Measurements from ENCODE around the gene STUB1. TPM values are rescaled to one million over a fixed set of nuclear protein-coding genes. Genes with fewer than 3 reads are reported as not detected.

STUB1 gene
- total and polyA plus RNA-seq, 4 donors: 32.4 to 74.4 (median 50.2) TPM

DNA sequence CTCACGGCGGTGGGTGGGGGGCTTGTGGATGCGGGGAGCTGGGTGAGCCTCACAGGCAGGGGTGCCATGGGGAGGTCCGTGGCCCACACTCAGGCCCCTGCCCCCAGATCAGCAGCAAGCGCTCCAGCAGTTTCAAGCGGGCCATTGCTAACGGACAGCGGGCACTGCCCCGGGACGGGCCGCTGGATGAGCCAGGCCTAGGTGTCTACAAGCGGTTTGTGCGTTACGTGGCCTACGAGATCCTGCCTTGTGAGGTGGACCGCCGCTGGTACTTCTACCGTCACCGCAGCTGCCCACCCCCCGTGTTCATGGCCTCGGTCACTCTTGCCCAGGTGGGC, 3.7 kb upstream of the STUB1 start:
- WGBS: 86% methylated on average over 21 of the region's 21 CpGs
- no peaks in the 10 kb centered on the region for H3K9me3 ChIP-seq (ENCODE audit: control insufficient read depth in 4 of 4, low read length in 3 of 4)
- no peak overlapping the region for H3K4me3 ChIP-seq (ENCODE audit: low read depth in 1 of 3, low read length in 3 of 3)
- no peak overlapping the region for H3K27ac ChIP-seq (ENCODE audit: low read depth in 1 of 2, low read length in 2 of 2)
- peaks cover 13 to 37% (median 23%) of the 10 kb centered on the region in 4 donors for H3K4me1 ChIP-seq (ENCODE audit: control insufficient read depth in 4 of 4, insufficient read depth in 4 of 4, low read length in 3 of 4)
- H3K27me3 ChIP-seq (ENCODE audit: control insufficient read depth in 4 of 4, insufficient read depth in 4 of 4, low read length in 3 of 4): no peaks in the 10 kb centered on the region
- H3K9ac ChIP-seq (ENCODE audit: low read depth in 1 of 2, low read length in 2 of 2): no peak overlapping the region
- TF ChIP-seq YY1 (IDR thresholded peaks at IDR 0.05): no peak
- peaks cover 6 to 22% (median 16%) of the 10 kb centered on the region in 4 donors for H3K36me3 ChIP-seq (ENCODE audit: control insufficient read depth in 4 of 4, insufficient read depth in 3 of 4, low read depth in 1 of 4, low read length in 3 of 4)
- DNase-seq (ENCODE audit: low spot score): no peak

DNA sequence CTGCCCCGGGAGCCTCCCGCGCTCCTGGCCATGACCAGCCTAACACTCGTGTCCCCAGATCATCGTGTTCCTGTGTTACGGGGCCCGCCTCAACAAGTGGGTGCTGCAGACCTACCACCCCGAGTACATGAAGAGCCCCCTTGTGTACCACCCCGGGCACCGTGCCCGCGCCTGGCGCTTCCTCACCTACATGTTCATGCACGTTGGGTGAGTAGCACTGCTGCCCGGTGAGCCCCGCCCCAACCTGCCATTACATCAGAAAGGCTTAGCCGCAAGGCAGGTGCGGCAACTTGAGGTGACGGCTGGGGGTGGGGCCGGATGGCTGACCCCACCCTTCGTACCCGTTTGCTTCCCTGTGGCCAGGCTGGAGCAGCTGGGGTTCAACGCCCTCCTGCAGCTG, 3.3 kb upstream of the STUB1 start:
- no peaks in the 10 kb centered on the region for H3K27me3 ChIP-seq (ENCODE audit: control insufficient read depth in 4 of 4, insufficient read depth in 4 of 4, low read length in 3 of 4)
- 73% methylated on average over 23 of the region's 23 CpGs for WGBS
- H3K9ac ChIP-seq (ENCODE audit: low read depth in 1 of 2, low read length in 2 of 2): no peak overlapping the region
- no peak overlapping the region for H3K27ac ChIP-seq (ENCODE audit: low read depth in 1 of 2, low read length in 2 of 2)
- DNase-seq (ENCODE audit: low spot score): no peak
- peaks cover 10 to 24% (median 16%) of the 10 kb centered on the region in 4 donors for H3K36me3 ChIP-seq (ENCODE audit: control insufficient read depth in 4 of 4, insufficient read depth in 3 of 4, low read depth in 1 of 4, low read length in 3 of 4)
- H3K4me3 ChIP-seq (ENCODE audit: low read depth in 1 of 3, low read length in 3 of 3): no peak overlapping the region
- H3K9me3 ChIP-seq (ENCODE audit: control insufficient read depth in 4 of 4, low read length in 3 of 4): no peaks in the 10 kb centered on the region
- TF ChIP-seq, protein P1, sequence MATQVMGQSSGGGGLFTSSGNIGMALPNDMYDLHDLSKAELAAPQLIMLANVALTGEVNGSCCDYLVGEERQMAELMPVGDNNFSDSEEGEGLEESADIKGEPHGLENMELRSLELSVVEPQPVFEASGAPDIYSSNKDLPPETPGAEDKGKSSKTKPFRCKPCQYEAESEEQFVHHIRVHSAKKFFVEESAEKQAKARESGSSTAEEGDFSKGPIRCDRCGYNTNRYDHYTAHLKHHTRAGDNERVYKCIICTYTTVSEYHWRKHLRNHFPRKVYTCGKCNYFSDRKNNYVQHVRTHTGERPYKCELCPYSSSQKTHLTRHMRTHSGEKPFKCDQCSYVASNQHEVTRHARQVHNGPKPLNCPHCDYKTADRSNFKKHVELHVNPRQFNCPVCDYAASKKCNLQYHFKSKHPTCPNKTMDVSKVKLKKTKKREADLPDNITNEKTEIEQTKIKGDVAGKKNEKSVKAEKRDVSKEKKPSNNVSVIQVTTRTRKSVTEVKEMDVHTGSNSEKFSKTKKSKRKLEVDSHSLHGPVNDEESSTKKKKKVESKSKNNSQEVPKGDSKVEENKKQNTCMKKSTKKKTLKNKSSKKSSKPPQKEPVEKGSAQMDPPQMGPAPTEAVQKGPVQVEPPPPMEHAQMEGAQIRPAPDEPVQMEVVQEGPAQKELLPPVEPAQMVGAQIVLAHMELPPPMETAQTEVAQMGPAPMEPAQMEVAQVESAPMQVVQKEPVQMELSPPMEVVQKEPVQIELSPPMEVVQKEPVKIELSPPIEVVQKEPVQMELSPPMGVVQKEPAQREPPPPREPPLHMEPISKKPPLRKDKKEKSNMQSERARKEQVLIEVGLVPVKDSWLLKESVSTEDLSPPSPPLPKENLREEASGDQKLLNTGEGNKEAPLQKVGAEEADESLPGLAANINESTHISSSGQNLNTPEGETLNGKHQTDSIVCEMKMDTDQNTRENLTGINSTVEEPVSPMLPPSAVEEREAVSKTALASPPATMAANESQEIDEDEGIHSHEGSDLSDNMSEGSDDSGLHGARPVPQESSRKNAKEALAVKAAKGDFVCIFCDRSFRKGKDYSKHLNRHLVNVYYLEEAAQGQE (IDR thresholded peaks at IDR 0.05): no peak
- no peak for TF ChIP-seq SP1 (IDR thresholded peaks at IDR 0.05)
- no peak for TF ChIP-seq YY1 (IDR thresholded peaks at IDR 0.05)
- TF ChIP-seq ATF3 (IDR thresholded peaks at IDR 0.05): no peak
- no peak for TF ChIP-seq RAD21 (IDR thresholded peaks at IDR 0.05)
- no peak for TF ChIP-seq JUND (IDR thresholded peaks at IDR 0.05)
- H3K4me1 ChIP-seq (ENCODE audit: control insufficient read depth in 4 of 4, insufficient read depth in 4 of 4, low read length in 3 of 4): peaks cover 16 to 41% (median 26%) of the 10 kb centered on the region in 4 donors

DNA sequence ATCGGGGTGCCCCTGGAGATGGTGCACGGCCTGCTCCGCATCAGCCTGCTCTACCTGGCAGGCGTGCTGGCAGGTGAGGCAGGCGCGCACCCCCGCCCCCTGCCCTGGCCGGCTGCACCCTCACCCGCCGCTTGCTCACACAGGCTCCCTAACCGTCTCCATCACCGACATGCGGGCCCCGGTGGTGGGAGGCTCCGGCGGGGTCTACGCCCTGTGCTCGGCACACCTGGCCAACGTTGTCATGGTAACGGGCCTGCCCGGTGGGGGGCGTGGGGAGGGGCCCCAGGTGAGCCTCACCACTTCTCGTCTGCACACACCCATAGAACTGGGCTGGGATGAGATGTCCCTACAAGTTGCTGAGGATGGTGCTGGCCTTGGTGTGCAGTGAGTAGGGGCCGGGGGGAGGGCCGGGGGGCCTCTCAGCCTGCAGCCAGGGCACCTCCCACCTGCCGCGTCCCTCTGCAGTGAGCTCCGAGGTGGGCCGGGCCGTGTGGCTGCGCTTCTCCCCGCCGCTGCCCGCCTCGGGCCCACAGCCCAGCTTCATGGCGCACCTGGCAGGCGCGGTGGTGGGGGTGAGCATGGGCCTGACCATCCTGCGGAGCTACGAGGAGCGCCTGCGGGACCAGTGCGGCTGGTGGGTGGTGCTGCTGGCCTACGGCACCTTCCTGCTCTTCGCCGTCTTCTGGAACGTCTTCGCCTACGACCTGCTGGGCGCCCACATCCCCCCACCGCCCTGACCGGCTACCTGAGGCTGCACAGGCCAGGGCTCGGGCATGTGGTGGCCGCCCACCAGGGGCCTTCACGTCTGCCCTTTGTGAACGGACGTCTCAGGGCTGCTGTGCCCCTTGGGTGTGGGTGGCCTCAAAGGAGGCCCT, 2.7 kb upstream of the STUB1 start:
- Histone ChIP-seq H3K36me3 (ENCODE audit: control insufficient read depth in 4 of 4, insufficient read depth in 3 of 4, low read depth in 1 of 4, low read length in 3 of 4) (peaks cover 11 to 24% (median 17%) of the 10 kb centered on the region in 4 donors), H3K27me3 (ENCODE audit: control insufficient read depth in 4 of 4, insufficient read depth in 4 of 4, low read length in 3 of 4) (no peaks in the 10 kb centered on the region), H3K9ac (ENCODE audit: low read depth in 1 of 2, low read length in 2 of 2) (no peak overlapping the region), H3K9me3 (ENCODE audit: control insufficient read depth in 4 of 4, low read length in 3 of 4) (no peaks in the 10 kb centered on the region), H3K4me1 (ENCODE audit: control insufficient read depth in 4 of 4, insufficient read depth in 4 of 4, low read length in 3 of 4) (peaks cover 17 to 47% (median 32%) of the 10 kb centered on the region in 4 donors), H3K27ac (ENCODE audit: low read depth in 1 of 2, low read length in 2 of 2) (no peak overlapping the region), H3K4me3 (ENCODE audit: low read depth in 1 of 3, low read length in 3 of 3) (no peak overlapping the region)
- TF ChIP-seq ATF3 (IDR thresholded peaks at IDR 0.05) (no peak), EGR1 (IDR thresholded peaks at IDR 0.05; ENCODE audit: low read depth in 2 of 2) (no peak), RXRA (IDR thresholded peaks at IDR 0.05) (no peak), HNF4G (IDR thresholded peaks at IDR 0.05) (no peak), YY1 (IDR thresholded peaks at IDR 0.05) (no peak), CTCF (IDR thresholded peaks at IDR 0.05; ENCODE audit: low read depth, low read length, missing input control) (no peak), TAF1 (conservative IDR thresholded peaks at IDR 0.05) (no peak), JUND (IDR thresholded peaks at IDR 0.05) (no peak)
- TF ChIP-seq, protein P1 (IDR thresholded peaks at IDR 0.05): no peak
- WGBS: 73% methylated on average over 57 of the region's 57 CpGs
- no peak for DNase-seq (ENCODE audit: low spot score)

Data from liver (tissue), 9 donors.